Measurements from ENCODE around the gene STK36.

STK36 gene

GRCh38 chr2:218671654-218672566 lies at the start of gene STK36, which contains the start of gene RNF25:
Gene STK36, plus strand, starts transcription at chr2:218672086. Its CDS starts 744 bp downstream, at chr2:218672830.
Gene RNF25, minus strand, starts transcription at chr2:218672002. Its CDS starts 32 bp downstream, at chr2:218671970.
- DNase-seq: peak; percentile 72

- DNase-seq: no peak
These were observed 49.1 kb upstream of the STK36 start for GRCh38 chr2:218622606-218623365.

- DNase-seq: no peak
These were observed 48.5 kb upstream of the STK36 start for GRCh38 chr2:218623366-218623705.

GRCh38 chr2:218626369-218626768 lies 45.5 kb upstream of the STK36 start:
- DNase-seq: no peak

DNA sequence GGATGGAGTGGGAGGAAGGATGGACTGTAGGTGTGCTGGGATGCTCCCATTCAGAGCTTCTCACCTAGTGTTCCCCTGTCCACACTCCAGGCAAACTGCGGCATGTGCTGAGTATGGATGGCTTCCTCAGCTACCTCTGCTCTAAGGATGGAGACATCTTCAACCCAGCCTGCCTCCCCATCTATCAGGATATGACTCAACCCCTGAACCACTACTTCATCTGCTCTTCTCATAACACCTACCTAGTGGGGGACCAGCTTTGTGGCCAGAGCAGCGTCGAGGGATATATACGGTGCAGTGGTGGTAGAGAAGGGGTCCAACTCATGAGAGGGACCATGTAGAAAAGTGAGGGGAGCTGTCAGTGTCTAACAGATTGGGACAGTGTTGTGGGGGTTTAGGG lies 43.9 kb upstream of the STK36 start:
- DNase-seq: no peak

- no peak for DNase-seq
These were observed 40.0 kb upstream of the STK36 start for GRCh38 chr2:218631837-218632236.

GRCh38 chr2:218635719-218636118 lies 36.2 kb upstream of the STK36 start:
- DNase-seq: no peak

- no peak for DNase-seq
These were observed 33.5 kb upstream of the STK36 start for GRCh38 chr2:218638372-218638771.

- DNase-seq: no peak
These were observed 29.7 kb upstream of the STK36 start for GRCh38 chr2:218642121-218642656.

GRCh38 chr2:218642786-218643185 lies 29.1 kb upstream of the STK36 start:
- no peak for DNase-seq

GRCh38 chr2:218643751-218644310 lies 28.1 kb upstream of the STK36 start:
- no peak for DNase-seq

GRCh38 chr2:218644721-218645120 lies 27.2 kb upstream of the STK36 start:
- no peak for DNase-seq

- DNase-seq: no peak
These were observed 26.8 kb upstream of the STK36 start for GRCh38 chr2:218645126-218645525.

DNA sequence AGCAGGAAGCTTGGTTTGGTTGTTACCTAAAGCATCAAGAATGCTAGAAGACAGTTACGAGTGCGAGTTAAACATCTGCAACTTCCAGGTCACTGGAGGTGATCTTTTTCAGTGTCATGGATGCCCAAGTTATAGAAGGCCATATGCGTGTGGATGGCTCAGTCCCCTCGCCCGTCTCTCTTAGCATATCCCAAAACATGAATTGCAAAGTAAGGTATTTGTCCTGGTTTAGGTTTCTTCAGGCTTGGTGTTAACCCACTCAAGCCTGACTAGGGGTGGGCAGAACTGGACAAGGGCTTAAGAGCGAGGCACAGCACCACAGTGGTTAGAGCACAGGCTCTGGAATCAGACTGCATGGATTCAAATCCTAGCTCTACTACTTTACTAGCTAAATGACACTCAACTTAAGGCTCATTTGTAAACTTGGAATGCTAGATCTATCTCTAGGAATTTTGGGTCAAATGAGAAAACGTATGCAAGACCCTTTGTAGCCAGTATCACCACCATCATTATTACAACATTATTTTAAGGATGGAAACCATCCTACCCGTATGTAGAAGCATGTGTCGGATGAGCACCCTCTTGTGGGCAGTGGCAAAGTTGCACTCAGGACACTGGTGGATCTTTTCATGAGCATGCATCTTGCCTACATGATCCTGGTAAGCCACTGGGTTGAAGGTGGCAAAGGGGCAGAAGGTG lies 23.6 kb upstream of the STK36 start:
- peak; percentile 24 for DNase-seq

- DNase-seq: no peak
These were observed 23.1 kb upstream of the STK36 start for GRCh38 chr2:218648787-218649100.

GRCh38 chr2:218655751-218656150 lies 16.1 kb upstream of the STK36 start:
- DNase-seq: no peak

DNA sequence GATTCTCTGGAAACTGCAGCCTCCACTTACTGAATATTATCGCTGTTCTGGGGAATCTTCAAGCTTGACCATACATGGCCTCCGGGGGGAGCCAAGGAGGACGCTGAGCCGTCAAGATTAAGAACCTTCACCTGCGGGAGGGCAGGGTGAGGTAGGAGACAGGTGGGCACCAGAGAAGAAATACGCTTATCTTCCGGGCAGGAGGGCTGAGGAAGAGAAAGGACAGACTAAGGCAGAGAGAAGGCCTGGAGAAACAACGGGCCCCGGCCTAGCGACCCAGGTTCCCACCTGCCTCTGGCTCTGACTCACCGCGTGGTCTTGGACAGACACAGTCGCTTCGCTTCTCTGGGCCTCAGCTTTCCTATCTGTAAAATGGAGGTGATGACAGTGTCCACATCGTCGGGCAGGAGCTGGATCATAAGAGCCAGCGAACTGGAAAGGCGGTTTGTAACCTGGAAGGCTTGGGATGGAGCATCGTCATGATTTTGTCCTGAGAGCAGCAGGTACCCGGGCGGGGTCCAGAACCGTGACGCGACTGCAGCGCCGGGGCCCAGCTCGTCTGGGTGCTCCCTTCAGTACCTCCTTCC lies 13.1 kb upstream of the STK36 start:
- peak; percentile 22 for DNase-seq

- DNase-seq: peak; percentile 91
These were observed 12.5 kb upstream of the STK36 start, which contains the start of the genes BCS1L and ZNF142 for GRCh38 chr2:218659258-218659987. Gene BCS1L, plus strand, starts transcription at chr2:218659683. Its CDS starts 1,305 bp downstream, at chr2:218660988. Gene ZNF142, minus strand, starts transcription at chr2:218659623. Its CDS starts 3,194 bp downstream, at chr2:218656429.

DNA sequence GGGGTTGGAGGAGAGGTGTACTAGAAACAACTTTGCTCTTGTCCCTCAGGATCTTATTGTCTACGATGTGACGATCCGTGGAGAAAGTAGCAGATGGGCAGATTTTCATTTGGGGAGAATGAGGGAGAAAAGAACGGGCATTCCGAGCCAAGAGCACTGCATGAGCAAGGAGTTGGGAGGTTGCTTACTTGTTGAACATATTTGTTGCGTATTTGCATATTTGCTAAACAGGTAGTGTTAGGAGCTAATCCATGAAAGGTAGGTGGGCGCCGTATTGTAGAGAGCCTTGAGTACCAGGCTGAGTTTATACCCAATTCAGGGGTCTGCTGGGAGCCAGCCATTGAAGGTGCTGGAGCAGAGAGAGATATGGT lies 11.9 kb upstream of the STK36 start:
- DNase-seq: no peak

DNA sequence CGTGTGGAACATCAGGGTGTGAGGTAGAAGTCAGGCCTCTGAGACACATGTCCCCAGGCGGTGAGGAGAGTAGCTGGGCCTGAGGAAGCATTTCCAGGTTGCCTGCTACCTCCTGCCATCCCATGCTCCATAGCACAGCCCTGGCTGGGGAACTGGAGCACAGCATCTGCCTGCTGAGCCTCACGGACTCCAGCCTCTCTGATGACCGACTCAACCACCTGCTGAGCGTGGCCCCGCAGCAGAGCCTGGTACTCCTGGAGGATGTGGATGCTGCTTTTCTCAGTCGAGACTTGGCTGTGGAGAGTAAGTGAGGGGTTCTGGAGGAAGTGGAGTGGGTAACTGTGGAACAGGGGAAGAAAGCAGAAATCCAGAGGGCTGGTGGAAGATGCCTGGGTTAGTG lies 9.5 kb upstream of the STK36 start:
- no peak for DNase-seq

DNA sequence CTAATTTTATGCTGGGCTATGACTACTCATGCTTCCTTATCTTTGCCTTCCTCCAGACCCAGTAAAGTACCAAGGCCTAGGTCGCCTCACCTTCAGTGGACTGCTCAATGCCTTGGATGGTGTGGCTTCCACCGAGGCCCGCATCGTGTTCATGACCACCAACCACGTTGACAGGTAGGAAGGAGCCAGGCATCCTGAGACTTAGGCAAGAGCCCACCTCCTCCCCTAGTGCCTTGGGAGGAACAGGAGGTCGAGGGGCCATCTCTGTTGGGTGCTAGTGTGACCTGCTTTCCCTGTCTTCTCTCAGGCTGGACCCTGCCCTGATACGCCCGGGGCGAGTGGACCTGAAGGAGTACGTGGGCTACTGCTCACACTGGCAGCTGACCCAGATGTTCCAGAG lies 9.1 kb upstream of the STK36 start:
- no peak for DNase-seq

GRCh38 chr2:218663901-218664300 lies 8.0 kb upstream of the STK36 start:
- DNase-seq: no peak

All from activated effector memory CD4-positive, alpha-beta T cell treated with Interleukin-2 at 50 U/mL for 16 hours (primary cell).